GM19193 (cell line): ENCODE results near the gene WFDC1.

ENCODE experiments used
- POLR2A ChIP-seq: IDR thresholded peaks from 4 replicates; pipeline ENCODE4 v1.6.1; 2011; ENCODE audit not compliant: insufficient read depth, insufficient read length; ENCODE audit errors: extremely low read depth

The WFDC1 gene

GRCh38 chr16:84294531-84295142 lies at the start of gene WFDC1:
TSS of gene WFDC1 (plus strand) at chr16:84294878. CDS start at chr16:84294972, 94 bp downstream.
- no peak for TF ChIP-seq POLR2A

- no peak for TF ChIP-seq POLR2A
These were observed 48.6 kb upstream of the WFDC1 start for GRCh38 chr16:84245956-84246678.

GRCh38 chr16:84246679-84247077 lies 48.0 kb upstream of the WFDC1 start:
- no peak for TF ChIP-seq POLR2A

GRCh38 chr16:84247331-84247730 lies 47.3 kb upstream of the WFDC1 start:
- no peak for TF ChIP-seq POLR2A

- TF ChIP-seq POLR2A, result no peak
These were observed 46.8 kb upstream of the WFDC1 start for GRCh38 chr16:84247844-84248243.

GRCh38 chr16:84252184-84252583 lies 42.5 kb upstream of the WFDC1 start:
- no peak for TF ChIP-seq POLR2A

GRCh38 chr16:84253173-84253572 lies 41.5 kb upstream of the WFDC1 start:
- no peak for TF ChIP-seq POLR2A

GRCh38 chr16:84254062-84254461 lies 40.6 kb upstream of the WFDC1 start:
- no peak for TF ChIP-seq POLR2A

GRCh38 chr16:84255050-84255810 lies 39.4 kb upstream of the WFDC1 start:
- TF ChIP-seq POLR2A, result no peak

GRCh38 chr16:84258266-84258665 lies 36.4 kb upstream of the WFDC1 start:
- no peak for TF ChIP-seq POLR2A

- no peak for TF ChIP-seq POLR2A
These were observed 35.0 kb upstream of the WFDC1 start for GRCh38 chr16:84259691-84260090.

- no peak for TF ChIP-seq POLR2A
These were observed 33.7 kb upstream of the WFDC1 start for GRCh38 chr16:84260766-84261554.

- no peak for TF ChIP-seq POLR2A
These were observed 32.6 kb upstream of the WFDC1 start for GRCh38 chr16:84262031-84262430.

- no peak for TF ChIP-seq POLR2A
These were observed 31.7 kb upstream of the WFDC1 start for GRCh38 chr16:84262939-84263338.

GRCh38 chr16:84266451-84266850 lies 28.2 kb upstream of the WFDC1 start:
- TF ChIP-seq POLR2A, result no peak
